CD4-positive, alpha-beta T cell treated with Interleukin-10 for 1 hour (primary cell): Measurements from ENCODE around the gene PPCS.
"Not testable (repeated sequence)": the region's sequence is repeated elsewhere in the genome, so short reads cannot be mapped to it uniquely, and the experiment has no call there.

Source experiments
- DNase-seq: peaks from one replicate; pipeline ENCODE4 v3.0.0-alpha.2; 2020

Gene PPCS

GRCh38 chr1:42454403-42454802 is 1.9 kb upstream of the PPCS start:
- no peak for DNase-seq

GRCh38 chr1:42456754-42457089 is 379 bp downstream of the PPCS start:
- peak; percentile 69 for DNase-seq

GRCh38 chr1:42461196-42461595 is 4.9 kb downstream of the PPCS start:
- DNase-seq = no peak

GRCh38 chr1:42462828-42463763 is 6.8 kb downstream of the PPCS start, which contains the start of gene CCDC30:
CCDC30 (plus strand) TSS chr1:42463286; CDS start chr1:42480552, 17,266 bp downstream.
- peak; percentile 99 for DNase-seq

- DNase-seq = no peak
Measured at GRCh38 chr1:42463921-42464320, 7.6 kb downstream of the PPCS start.

GRCh38 chr1:42466030-42466429 is 9.7 kb downstream of the PPCS start:
- DNase-seq = no peak

GRCh38 chr1:42469727-42470126 is 13.4 kb downstream of the PPCS start:
- DNase-seq = no peak

GRCh38 chr1:42476605-42477004 is 20.3 kb downstream of the PPCS start:
- DNase-seq = no peak

- not testable (repeated sequence) for DNase-seq
Measured at GRCh38 chr1:42477354-42477753, 21.0 kb downstream of the PPCS start.

- no peak for DNase-seq
Measured at GRCh38 chr1:42477775-42478174, 21.4 kb downstream of the PPCS start.

- no peak for DNase-seq
Measured at GRCh38 chr1:42479621-42480020, 23.3 kb downstream of the PPCS start.

GRCh38 chr1:42480921-42481320 is 24.6 kb downstream of the PPCS start:
- no peak for DNase-seq

GRCh38 chr1:42482635-42483153 is 26.4 kb downstream of the PPCS start:
- no peak for DNase-seq

- DNase-seq = no peak
Measured at GRCh38 chr1:42484382-42484781, 28.0 kb downstream of the PPCS start.

GRCh38 chr1:42490237-42490636 is 33.9 kb downstream of the PPCS start:
- DNase-seq = no peak

- DNase-seq = not testable (repeated sequence)
Measured at GRCh38 chr1:42502031-42502430, 45.7 kb downstream of the PPCS start.

- DNase-seq = no peak
Measured at GRCh38 chr1:42504535-42505128, 48.3 kb downstream of the PPCS start.

GRCh38 chr1:42506576-42506975 is 50.2 kb downstream of the PPCS start:
- DNase-seq = no peak
